HEK293 (cell line): ENCODE measurements around the gene FHAD1.

Experiments used
- ZNF174 ChIP-seq: fragments of 450-650 bp; formaldehyde crosslinking; IDR thresholded peaks from 2 replicates; pipeline ENCODE4 v1.5.0; 2017; ENCODE audit warnings: missing biosample characterization, mild to moderate bottlenecking, missing genetic modification characterization
- ZNF76 ChIP-seq: fragments of 450-650 bp; formaldehyde crosslinking; IDR thresholded peaks from 2 replicates; pipeline ENCODE4; 2016; ENCODE audit warnings: low read depth, missing biosample characterization, missing genetic modification characterization, borderline replicate concordance
- TF ChIP-seq, protein P1 (sequence below): fragments of 450-650 bp; formaldehyde crosslinking; IDR thresholded peaks from 2 replicates; pipeline ENCODE4 v1.5.1; 2016; ENCODE audit warnings: missing biosample characterization, missing genetic modification characterization
- TF ChIP-seq, protein P2 (sequence below): fragments of 450-650 bp; formaldehyde crosslinking; IDR thresholded peaks from 2 replicates; pipeline ENCODE4 v1.5.1; 2016; ENCODE audit warnings: missing biosample characterization, missing genetic modification characterization
- TF ChIP-seq, protein P3 (sequence below): sonication (generic); formaldehyde crosslinking; IDR thresholded peaks from 2 replicates; pipeline ENCODE4 v1.8.1; 2022; ENCODE audit warnings: mild to moderate bottlenecking, moderate library complexity, missing genetic modification reagents

- TF ChIP-seq, protein P1, sequence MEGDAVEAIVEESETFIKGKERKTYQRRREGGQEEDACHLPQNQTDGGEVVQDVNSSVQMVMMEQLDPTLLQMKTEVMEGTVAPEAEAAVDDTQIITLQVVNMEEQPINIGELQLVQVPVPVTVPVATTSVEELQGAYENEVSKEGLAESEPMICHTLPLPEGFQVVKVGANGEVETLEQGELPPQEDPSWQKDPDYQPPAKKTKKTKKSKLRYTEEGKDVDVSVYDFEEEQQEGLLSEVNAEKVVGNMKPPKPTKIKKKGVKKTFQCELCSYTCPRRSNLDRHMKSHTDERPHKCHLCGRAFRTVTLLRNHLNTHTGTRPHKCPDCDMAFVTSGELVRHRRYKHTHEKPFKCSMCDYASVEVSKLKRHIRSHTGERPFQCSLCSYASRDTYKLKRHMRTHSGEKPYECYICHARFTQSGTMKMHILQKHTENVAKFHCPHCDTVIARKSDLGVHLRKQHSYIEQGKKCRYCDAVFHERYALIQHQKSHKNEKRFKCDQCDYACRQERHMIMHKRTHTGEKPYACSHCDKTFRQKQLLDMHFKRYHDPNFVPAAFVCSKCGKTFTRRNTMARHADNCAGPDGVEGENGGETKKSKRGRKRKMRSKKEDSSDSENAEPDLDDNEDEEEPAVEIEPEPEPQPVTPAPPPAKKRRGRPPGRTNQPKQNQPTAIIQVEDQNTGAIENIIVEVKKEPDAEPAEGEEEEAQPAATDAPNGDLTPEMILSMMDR (tag by site-specific recombination) = no peak
- TF ChIP-seq ZNF76 (no peak), ZNF174 (tag by site-specific recombination) (no peak)
- TF ChIP-seq, protein P2, sequence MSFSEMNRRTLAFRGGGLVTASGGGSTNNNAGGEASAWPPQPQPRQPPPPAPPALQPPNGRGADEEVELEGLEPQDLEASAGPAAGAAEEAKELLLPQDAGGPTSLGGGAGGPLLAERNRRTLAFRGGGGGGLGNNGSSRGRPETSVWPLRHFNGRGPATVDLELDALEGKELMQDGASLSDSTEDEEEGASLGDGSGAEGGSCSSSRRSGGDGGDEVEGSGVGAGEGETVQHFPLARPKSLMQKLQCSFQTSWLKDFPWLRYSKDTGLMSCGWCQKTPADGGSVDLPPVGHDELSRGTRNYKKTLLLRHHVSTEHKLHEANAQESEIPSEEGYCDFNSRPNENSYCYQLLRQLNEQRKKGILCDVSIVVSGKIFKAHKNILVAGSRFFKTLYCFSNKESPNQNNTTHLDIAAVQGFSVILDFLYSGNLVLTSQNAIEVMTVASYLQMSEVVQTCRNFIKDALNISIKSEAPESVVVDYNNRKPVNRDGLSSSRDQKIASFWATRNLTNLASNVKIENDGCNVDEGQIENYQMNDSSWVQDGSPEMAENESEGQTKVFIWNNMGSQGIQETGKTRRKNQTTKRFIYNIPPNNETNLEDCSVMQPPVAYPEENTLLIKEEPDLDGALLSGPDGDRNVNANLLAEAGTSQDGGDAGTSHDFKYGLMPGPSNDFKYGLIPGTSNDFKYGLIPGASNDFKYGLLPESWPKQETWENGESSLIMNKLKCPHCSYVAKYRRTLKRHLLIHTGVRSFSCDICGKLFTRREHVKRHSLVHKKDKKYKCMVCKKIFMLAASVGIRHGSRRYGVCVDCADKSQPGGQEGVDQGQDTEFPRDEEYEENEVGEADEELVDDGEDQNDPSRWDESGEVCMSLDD (tag by site-specific recombination) = no peak
- TF ChIP-seq, protein P3, sequence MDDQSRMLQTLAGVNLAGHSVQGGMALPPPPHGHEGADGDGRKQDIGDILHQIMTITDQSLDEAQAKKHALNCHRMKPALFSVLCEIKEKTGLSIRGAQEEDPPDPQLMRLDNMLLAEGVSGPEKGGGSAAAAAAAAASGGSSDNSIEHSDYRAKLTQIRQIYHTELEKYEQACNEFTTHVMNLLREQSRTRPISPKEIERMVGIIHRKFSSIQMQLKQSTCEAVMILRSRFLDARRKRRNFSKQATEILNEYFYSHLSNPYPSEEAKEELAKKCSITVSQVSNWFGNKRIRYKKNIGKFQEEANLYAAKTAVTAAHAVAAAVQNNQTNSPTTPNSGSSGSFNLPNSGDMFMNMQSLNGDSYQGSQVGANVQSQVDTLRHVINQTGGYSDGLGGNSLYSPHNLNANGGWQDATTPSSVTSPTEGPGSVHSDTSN (CRISPR knock-in tag) = no peak
Observed at GRCh38 chr1:15344380-15344779, 97.4 kb downstream of the FHAD1 start.
